GM15510 (cell line): ENCODE measurements around the gene ARMC10.

Experiments
- POLR2A ChIP-seq: IDR thresholded peaks from 3 replicates; pipeline ENCODE4 v1.6.1; 2011; ENCODE audit warnings: borderline replicate concordance; ENCODE audit not compliant: insufficient read length; ENCODE audit errors: extremely low read depth

Gene ARMC10

GRCh38 chr7:103148131-103148993, 73.4 kb downstream of the ARMC10 start:
- no peak for TF ChIP-seq POLR2A
